NCI-H1694 treated with DMSO at 0.1 percent for 48 hours (cell line): ENCODE results near the gene MRPL30.
"Not testable (repeated sequence)": the region's sequence is repeated elsewhere in the genome, so short reads cannot be mapped to it uniquely, and the experiment has no call there.

ENCODE experiments used
- DNase-seq: peaks from one replicate; lab custom pipeline; 2025; lab: John Stamatoyannopoulos, UW

The MRPL30 gene

GRCh38 chr2:99184811-99185210 is 3.8 kb downstream of the MRPL30 start:
- no peak for DNase-seq

DNA sequence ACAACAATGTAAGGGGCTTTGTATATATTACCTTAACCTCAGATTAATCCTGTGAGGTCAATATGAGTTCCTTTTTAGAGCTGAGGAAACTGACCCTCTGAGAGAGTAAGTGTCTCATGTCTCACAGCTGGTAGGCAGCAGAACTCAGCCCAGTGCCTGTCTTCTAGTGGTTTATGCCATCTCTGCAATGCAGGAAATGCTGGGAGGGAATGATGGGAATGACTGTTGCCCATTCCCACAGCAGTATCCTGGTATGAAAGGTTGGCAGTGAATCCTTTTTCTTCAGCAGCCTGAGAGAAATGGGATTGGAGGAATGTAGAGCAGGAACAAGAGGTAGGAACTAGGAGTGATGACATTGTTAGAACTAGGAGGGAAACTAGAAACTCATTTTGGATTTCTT is 6.0 kb downstream of the MRPL30 start:
- DNase-seq = no peak

- DNase-seq = no peak
Observed at GRCh38 chr2:99188357-99188756, 7.4 kb downstream of the MRPL30 start.

DNA sequence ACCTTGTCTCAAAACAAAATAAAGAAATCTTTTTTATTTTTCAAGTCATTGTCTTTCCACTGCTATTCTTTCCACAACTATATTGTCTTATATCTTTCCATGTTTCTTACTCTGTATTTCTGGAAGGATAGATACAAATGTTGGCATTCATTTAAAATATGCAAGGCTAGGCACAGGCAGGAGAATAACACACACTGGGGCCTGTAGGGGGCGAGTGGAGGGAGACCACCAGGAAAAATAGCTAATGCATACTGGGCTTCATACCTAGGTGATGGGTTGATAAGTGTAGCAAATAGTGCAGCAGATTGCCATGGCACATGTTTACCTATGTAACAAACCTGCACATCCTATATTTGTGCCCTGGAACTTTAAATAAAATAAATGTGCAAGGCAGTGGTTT is 9.6 kb downstream of the MRPL30 start:
- no peak for DNase-seq

DNA sequence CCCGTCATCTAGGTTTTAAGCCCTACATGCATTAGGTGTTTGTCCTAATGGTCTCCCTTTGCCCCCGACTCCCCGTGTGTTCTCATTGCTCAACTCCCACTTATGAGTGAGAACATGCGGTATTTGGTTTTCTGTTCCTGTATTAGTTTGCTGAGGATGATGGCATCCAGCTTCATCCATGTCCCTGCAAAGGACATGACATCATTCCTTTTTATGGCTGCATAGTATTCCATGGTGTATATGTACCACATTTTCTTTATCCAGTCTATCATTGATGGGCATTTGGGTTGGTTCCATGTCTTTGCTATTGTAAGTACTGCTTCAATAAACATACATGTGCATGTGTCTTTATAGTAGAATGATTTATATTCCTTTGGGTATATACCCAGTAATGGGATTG is 11.4 kb downstream of the MRPL30 start:
- not testable (repeated sequence) for DNase-seq

DNA sequence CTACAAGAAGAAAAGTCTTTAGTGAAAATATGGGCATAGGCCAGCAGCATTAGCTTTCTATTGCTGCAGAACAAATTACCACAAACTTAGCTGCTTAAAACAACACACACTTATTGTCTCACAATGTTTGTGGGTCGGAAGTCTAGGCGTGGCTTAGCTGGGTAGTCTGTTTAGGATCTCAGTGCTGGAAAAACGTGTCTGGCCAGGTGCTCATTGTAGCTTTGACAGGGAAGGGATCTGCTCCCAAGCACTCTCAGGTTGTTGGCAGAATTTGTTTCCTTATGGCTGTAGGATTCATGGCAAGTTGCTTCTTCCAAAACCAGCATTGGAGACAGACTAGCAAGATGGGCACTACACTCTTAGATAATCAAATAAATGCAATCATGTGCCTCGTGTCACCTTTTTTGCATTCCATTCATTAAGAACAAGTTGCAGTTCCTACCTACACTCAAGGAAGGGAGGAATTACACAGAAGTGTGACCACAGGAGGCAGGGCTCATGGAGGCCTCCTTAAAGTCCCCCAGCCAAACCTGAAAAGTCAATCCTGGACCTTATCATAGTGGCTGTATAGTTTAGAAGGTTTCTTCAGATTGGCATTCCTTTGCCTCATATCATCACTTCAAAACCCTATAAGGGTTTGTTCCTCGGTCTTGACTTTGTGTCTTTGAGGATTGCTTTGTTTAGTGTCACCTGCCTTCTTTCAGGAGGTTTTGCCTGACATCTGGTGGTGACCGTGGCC is 17.3 kb downstream of the MRPL30 start:
- DNase-seq = no peak

DNA sequence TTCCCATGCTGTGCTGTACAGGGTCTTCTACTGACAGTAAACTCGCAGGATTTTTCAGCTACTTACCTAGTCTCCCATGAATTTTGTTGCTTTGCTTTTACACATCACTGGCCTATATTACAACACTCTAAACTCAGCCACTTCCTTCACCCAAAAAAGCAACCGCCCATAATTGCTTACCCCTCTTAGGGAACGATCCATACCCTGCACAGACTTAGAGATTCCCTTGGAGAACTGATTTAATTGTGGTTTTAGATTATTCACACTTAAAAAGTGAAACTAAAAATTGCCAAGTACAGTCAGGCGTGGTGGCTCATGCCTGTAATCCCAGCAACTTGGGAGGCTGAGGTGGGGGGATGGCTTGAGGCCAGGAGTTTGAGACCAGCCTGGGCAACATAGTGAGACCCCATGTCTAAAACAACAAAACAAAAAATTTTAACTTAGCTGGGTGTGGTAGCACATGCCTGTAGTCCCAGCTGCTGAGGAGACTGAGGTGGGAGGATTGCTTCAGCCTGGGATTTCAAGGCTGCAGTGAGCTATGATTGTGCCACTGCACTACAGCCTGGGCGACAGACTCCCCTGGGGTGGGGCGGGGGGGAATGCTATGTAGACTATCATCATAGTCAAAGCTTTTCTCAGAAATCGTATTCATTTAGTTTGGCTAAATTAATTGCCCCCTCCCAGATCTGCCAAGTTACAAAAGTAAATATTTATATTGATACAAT is 19.3 kb downstream of the MRPL30 start:
- no peak for DNase-seq

DNA sequence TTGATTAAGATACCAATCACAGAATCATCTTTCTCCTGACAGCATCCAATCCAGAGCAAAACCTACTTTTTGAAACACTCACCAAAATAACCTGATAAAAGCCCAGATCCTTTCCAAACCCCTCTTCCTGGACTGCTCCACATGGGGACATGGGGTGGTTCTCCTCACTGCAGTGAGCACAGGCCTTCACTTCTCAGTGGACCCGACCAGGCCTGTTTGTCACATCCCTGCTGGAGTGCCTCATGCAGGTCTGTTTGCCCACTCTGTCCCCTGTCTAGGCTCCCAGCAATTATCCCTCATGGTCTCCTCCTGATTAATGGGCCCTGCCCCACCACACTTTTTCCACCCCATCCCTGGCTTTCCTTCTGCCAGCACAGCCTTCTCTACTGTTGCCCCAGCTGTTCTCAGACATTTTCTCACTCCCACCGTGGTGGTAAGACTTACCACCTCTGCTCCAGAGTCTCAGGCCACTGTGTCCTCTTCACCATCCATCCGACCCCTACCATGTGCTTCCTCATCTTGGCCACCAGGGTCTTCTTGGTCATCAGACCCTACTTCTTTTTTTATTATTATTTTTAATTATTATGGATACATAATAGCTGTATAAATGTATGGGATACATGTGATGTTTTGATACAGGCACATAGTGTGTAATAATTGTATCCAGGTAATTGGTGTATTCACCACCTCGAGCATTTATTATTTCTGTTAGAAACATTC is 21.1 kb downstream of the MRPL30 start:
- DNase-seq = no peak

DNA sequence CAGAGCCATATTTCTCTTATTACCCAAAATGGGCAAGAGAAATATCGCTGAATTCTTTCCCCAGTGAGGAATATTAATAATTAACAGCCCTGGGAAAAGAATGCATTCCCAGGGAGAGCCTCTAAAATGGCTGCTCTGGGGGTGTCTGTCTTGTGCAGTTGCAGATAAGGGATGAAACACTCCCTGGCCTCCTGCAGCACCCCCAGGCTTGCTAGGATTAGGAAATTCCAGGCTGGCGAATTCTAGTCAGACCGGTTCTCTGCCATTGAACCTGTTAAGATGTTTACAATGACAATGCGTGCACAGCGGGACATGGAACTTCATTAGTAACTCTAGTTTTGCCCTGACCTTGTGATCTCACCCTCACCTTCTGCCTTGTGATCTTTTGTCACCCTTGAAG is 24.5 kb downstream of the MRPL30 start:
- no peak for DNase-seq

- DNase-seq = no peak
Observed at GRCh38 chr2:99216096-99216495, 35.1 kb downstream of the MRPL30 start.

- no peak for DNase-seq
Observed at GRCh38 chr2:99217929-99218501, 37.0 kb downstream of the MRPL30 start.

DNA sequence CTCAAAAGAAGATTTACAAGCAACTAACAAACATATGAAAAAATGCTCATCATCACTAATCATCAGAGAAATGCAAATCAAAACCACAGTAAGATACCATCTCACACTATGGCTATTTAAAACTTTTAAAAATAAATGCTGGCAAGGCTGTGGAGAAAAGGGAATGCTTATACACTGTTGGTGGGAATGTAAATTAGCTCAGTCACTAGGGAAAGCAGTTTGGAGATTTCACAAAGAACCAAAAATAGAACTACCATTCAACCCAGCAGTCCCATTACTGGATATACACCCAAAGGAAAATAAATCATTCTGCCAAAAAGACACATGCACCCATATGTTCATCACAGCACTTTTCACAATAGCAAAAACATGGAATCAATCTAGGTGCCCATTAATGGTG is 52.2 kb downstream of the MRPL30 start:
- DNase-seq = not testable (repeated sequence)

- DNase-seq = no peak
Observed at GRCh38 chr2:99238599-99238998, 57.6 kb downstream of the MRPL30 start.

DNA sequence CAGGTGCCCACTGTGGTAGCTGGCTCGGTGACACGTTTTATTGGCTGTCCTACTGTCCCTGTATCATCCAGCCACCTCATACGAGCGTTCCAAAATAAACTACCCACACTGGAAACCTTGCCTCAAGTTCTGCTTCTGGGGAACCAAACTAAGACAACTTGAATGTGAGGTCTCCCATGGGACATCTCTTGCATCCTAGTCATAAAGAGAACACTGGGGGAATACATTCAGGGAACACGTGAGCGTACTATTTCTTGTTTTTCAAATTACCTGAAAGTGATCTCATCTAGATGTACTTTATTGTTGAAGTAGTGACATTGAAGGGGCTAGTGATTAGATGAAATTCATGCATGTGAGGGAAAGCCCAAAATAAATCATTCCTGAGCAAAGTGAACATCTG is 59.4 kb downstream of the MRPL30 start:
- DNase-seq = no peak

DNA sequence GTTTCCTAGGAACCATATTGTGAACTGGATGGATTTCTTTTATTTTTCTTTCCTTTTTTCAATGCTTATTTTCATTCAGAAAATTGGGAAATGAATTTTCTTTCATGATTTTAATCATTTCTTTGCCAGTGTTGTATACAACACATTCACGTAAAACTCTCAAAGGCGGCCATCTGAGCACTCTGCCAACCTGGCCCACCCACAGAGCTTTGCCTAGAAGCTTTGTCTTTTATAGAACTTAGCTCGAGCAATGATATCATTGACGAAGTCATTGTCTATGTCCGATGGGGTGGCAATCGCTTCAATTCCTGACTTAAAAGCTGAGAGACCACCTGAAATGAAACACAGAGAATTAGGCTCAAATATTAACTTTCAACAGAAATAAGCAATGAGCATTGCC is 61.2 kb downstream of the MRPL30 start:
- no peak for DNase-seq
